ENCODE measurements around the gene CDH23.

DNA sequence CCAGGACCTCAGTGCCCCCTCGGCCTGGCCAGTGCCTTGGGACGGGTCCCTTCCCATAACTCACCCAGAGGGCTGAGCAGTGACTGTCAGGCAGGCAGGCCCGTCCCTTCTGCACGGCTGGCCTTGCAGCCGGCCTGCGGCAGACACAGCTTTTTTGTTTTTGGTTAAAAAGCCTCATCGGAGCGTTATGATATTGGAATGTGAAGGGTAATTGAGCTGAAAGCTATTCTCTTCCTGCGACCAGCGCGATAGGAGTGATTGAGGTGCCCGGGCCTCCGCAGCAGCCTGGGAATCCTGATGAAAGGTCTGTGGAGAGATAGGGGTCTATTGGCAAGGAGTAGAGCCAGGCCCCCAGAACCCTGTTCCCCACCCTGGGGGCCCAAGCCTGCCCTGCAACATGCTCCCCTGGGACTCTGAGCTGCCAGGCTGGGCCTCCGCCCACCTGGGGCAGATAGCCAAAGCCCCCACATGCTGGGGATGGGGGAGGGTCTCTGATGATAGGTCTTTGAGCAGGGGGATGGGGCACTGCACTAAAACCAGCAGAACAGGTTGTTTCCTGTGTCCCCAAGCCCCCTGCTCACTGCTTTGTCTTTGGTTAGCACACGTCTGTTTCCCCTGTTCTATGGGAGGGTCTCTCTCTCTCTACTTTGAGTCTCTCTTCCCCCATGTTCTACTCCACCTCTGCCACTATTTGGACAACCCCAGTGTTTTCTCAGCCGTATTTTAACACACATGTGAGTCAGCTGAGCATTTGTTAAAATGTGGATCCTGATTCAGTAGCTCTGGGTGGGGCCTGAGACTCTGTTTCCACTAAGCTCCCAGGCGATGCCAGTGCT lies 131.9 kb downstream of the CDH23 start:
- TF ChIP-seq, protein P1, sequence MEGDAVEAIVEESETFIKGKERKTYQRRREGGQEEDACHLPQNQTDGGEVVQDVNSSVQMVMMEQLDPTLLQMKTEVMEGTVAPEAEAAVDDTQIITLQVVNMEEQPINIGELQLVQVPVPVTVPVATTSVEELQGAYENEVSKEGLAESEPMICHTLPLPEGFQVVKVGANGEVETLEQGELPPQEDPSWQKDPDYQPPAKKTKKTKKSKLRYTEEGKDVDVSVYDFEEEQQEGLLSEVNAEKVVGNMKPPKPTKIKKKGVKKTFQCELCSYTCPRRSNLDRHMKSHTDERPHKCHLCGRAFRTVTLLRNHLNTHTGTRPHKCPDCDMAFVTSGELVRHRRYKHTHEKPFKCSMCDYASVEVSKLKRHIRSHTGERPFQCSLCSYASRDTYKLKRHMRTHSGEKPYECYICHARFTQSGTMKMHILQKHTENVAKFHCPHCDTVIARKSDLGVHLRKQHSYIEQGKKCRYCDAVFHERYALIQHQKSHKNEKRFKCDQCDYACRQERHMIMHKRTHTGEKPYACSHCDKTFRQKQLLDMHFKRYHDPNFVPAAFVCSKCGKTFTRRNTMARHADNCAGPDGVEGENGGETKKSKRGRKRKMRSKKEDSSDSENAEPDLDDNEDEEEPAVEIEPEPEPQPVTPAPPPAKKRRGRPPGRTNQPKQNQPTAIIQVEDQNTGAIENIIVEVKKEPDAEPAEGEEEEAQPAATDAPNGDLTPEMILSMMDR (IDR thresholded peaks at IDR 0.05), result no peak
- TF ChIP-seq EP300 (IDR thresholded peaks at IDR 0.05), result no peak
